ENCODE data around the gene GRIA4.

GRIA4 gene

GRCh38 chr11:105799728-105800462, 190.0 kb downstream of the GRIA4 start:
- H3K4me1 ChIP-seq (ENCODE audit: control extremely low read depth in 1 of 4, control insufficient read depth in 4 of 4, insufficient read depth in 4 of 4, low read length in 3 of 4) = no peaks in the 10 kb centered on the region
- H3K9me3 ChIP-seq (ENCODE audit: control extremely low read depth in 1 of 5, control insufficient read depth in 4 of 5, insufficient read depth in 2 of 5, low read depth in 1 of 5, low read length in 4 of 5) = no peaks in the 10 kb centered on the region
- no peak overlapping the region for H3K4me3 ChIP-seq (ENCODE audit: control insufficient read depth in 1 of 7, extremely low read depth in 1 of 7, insufficient read depth in 4 of 7, low read depth in 2 of 7, low read length in 6 of 7)
- POLR2A ChIA-PET = no interaction called here
- H3K27me3 ChIP-seq (replicated peaks in 2 of 5; ENCODE audit: control insufficient read depth in 4 of 5, insufficient read depth in 5 of 5, low read length in 4 of 5) = no peaks in the 10 kb centered on the region
- H3K36me3 ChIP-seq (ENCODE audit: control insufficient read depth in 4 of 4, insufficient read depth in 4 of 4, low read length in 3 of 4) = no peaks in the 10 kb centered on the region
- no CpG with 5 or more reads among the region's 2 CpGs for WGBS (ENCODE audit: insufficient coverage)
- H3K27ac ChIP-seq (ENCODE audit: insufficient read depth in 1 of 2, low read depth in 1 of 2, low read length in 2 of 2, poor library complexity in 1 of 2, severe bottlenecking in 2 of 2) = no peak overlapping the region
- CTCF ChIA-PET = no interaction called here
- no peak for DNase-seq

- POLR2A ChIA-PET = no interaction called here
- H3K4me1 ChIP-seq (ENCODE audit: control extremely low read depth in 1 of 4, control insufficient read depth in 4 of 4, insufficient read depth in 4 of 4, low read length in 3 of 4) = no peaks in the 10 kb centered on the region
- CTCF ChIA-PET = no interaction called here
These were observed 192.5 kb downstream of the GRIA4 start for GRCh38 chr11:105802390-105802789.

GRCh38 chr11:105811242-105811641, 201.4 kb downstream of the GRIA4 start:
- Histone ChIP-seq H3K36me3 (ENCODE audit: control insufficient read depth in 4 of 4, insufficient read depth in 4 of 4, low read length in 3 of 4) (no peaks in the 10 kb centered on the region), H3K27ac (ENCODE audit: insufficient read depth in 1 of 2, low read depth in 1 of 2, low read length in 2 of 2, poor library complexity in 1 of 2, severe bottlenecking in 2 of 2) (no peak overlapping the region), H3K4me3 (ENCODE audit: control insufficient read depth in 1 of 7, extremely low read depth in 1 of 7, insufficient read depth in 4 of 7, low read depth in 2 of 7, low read length in 6 of 7) (no peak overlapping the region), H3K27me3 (replicated peaks in 2 of 5; ENCODE audit: control insufficient read depth in 4 of 5, insufficient read depth in 5 of 5, low read length in 4 of 5) (no peaks in the 10 kb centered on the region), H3K9me3 (ENCODE audit: control extremely low read depth in 1 of 5, control insufficient read depth in 4 of 5, insufficient read depth in 2 of 5, low read depth in 1 of 5, low read length in 4 of 5) (no peaks in the 10 kb centered on the region), H3K4me1 (ENCODE audit: control extremely low read depth in 1 of 4, control insufficient read depth in 4 of 4, insufficient read depth in 4 of 4, low read length in 3 of 4) (no peaks in the 10 kb centered on the region)
- 94% methylated on average over 2 of the region's 5 CpGs for WGBS (ENCODE audit: insufficient coverage)
- no peak for DNase-seq
- CTCF ChIA-PET = no interaction called here
- POLR2A ChIA-PET = no interaction called here

More at GRCh38 chr11:105802390-105802789, 192.5 kb downstream of the GRIA4 start:
- no peaks in the 10 kb centered on the region for H3K27me3 ChIP-seq (replicated peaks in 2 of 5; ENCODE audit: control insufficient read depth in 4 of 5, insufficient read depth in 5 of 5, low read length in 4 of 5)
- H3K36me3 ChIP-seq (ENCODE audit: control insufficient read depth in 4 of 4, insufficient read depth in 4 of 4, low read length in 3 of 4) = no peaks in the 10 kb centered on the region
- H3K4me3 ChIP-seq (ENCODE audit: control insufficient read depth in 1 of 7, extremely low read depth in 1 of 7, insufficient read depth in 4 of 7, low read depth in 2 of 7, low read length in 6 of 7) = no peak overlapping the region
- no peak for DNase-seq
- H3K9me3 ChIP-seq (ENCODE audit: control extremely low read depth in 1 of 5, control insufficient read depth in 4 of 5, insufficient read depth in 2 of 5, low read depth in 1 of 5, low read length in 4 of 5) = no peaks in the 10 kb centered on the region
- H3K27ac ChIP-seq (ENCODE audit: insufficient read depth in 1 of 2, low read depth in 1 of 2, low read length in 2 of 2, poor library complexity in 1 of 2, severe bottlenecking in 2 of 2) = no peak overlapping the region

GRCh38 chr11:105821372-105821771, 211.5 kb downstream of the GRIA4 start:
- Histone ChIP-seq H3K9me3 (ENCODE audit: control extremely low read depth in 1 of 5, control insufficient read depth in 4 of 5, insufficient read depth in 2 of 5, low read depth in 1 of 5, low read length in 4 of 5) (peaks cover 0 to 3% (median 0%) of the 10 kb centered on the region in 5 experiments), H3K27me3 (replicated peaks in 2 of 5; ENCODE audit: control insufficient read depth in 4 of 5, insufficient read depth in 5 of 5, low read length in 4 of 5) (no peaks in the 10 kb centered on the region), H3K4me1 (ENCODE audit: control extremely low read depth in 1 of 4, control insufficient read depth in 4 of 4, insufficient read depth in 4 of 4, low read length in 3 of 4) (no peaks in the 10 kb centered on the region), H3K27ac (ENCODE audit: insufficient read depth in 1 of 2, low read depth in 1 of 2, low read length in 2 of 2, poor library complexity in 1 of 2, severe bottlenecking in 2 of 2) (no peak overlapping the region), H3K36me3 (ENCODE audit: control insufficient read depth in 4 of 4, insufficient read depth in 4 of 4, low read length in 3 of 4) (no peaks in the 10 kb centered on the region), H3K4me3 (ENCODE audit: control insufficient read depth in 1 of 7, extremely low read depth in 1 of 7, insufficient read depth in 4 of 7, low read depth in 2 of 7, low read length in 6 of 7) (no peak overlapping the region)
- DNase-seq = no peak
- WGBS (ENCODE audit: insufficient coverage) = 80% methylated on average over 1 of the region's 4 CpGs
- CTCF ChIA-PET = no interaction called here
- POLR2A ChIA-PET = no interaction called here

- Histone ChIP-seq H3K27me3 (replicated peaks in 2 of 5; ENCODE audit: control insufficient read depth in 4 of 5, insufficient read depth in 5 of 5, low read length in 4 of 5) (no peaks in the 10 kb centered on the region), H3K4me1 (ENCODE audit: control extremely low read depth in 1 of 4, control insufficient read depth in 4 of 4, insufficient read depth in 4 of 4, low read length in 3 of 4) (no peaks in the 10 kb centered on the region), H3K9me3 (ENCODE audit: control extremely low read depth in 1 of 5, control insufficient read depth in 4 of 5, insufficient read depth in 2 of 5, low read depth in 1 of 5, low read length in 4 of 5) (peaks cover 0 to 3% (median 0%) of the 10 kb centered on the region in 5 experiments), H3K27ac (ENCODE audit: insufficient read depth in 1 of 2, low read depth in 1 of 2, low read length in 2 of 2, poor library complexity in 1 of 2, severe bottlenecking in 2 of 2) (no peak overlapping the region), H3K36me3 (ENCODE audit: control insufficient read depth in 4 of 4, insufficient read depth in 4 of 4, low read length in 3 of 4) (no peaks in the 10 kb centered on the region), H3K4me3 (ENCODE audit: control insufficient read depth in 1 of 7, extremely low read depth in 1 of 7, insufficient read depth in 4 of 7, low read depth in 2 of 7, low read length in 6 of 7) (no peak overlapping the region)
- 93% methylated on average over 7 of the region's 8 CpGs for WGBS (ENCODE audit: insufficient coverage)
- ChIA-PET CTCF (no interaction called here), POLR2A (no interaction called here)
- no peak for DNase-seq
These were observed 211.9 kb downstream of the GRIA4 start for GRCh38 chr11:105821781-105822180.

DNA sequence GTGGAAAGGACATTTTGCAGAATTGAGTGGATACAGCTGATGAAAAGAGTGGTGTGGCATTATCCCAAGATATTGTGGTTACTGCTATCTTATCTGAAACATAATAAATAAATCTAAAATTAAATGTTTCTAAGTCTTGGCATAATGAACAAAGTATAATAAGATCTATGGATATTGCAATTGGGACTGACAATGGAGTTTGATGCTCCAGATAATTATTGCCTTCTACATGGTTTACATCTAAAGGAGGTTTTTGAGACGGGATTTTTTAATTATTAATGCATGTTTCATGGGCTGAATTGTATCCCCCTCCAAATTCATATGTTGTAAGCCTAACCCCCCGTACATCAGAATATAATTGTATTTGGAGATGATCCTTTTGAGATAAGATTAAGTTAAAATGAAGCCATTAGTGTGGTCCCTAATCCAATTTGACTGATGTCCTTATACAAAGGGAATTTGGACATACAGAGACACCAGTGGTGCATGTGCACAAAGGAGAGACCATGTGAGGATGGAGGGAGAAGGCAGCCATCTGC, 213.7 kb downstream of the GRIA4 start:
- no peaks in the 10 kb centered on the region for H3K36me3 ChIP-seq (ENCODE audit: control insufficient read depth in 4 of 4, insufficient read depth in 4 of 4, low read length in 3 of 4)
- no peak overlapping the region for H3K27ac ChIP-seq (ENCODE audit: insufficient read depth in 1 of 2, low read depth in 1 of 2, low read length in 2 of 2, poor library complexity in 1 of 2, severe bottlenecking in 2 of 2)
- WGBS (ENCODE audit: insufficient coverage) = no CpG with 5 or more reads among the region's 2 CpGs
- POLR2A ChIA-PET = no interaction called here
- H3K4me3 ChIP-seq (ENCODE audit: control insufficient read depth in 1 of 7, extremely low read depth in 1 of 7, insufficient read depth in 4 of 7, low read depth in 2 of 7, low read length in 6 of 7) = no peak overlapping the region
- H3K27me3 ChIP-seq (replicated peaks in 2 of 5; ENCODE audit: control insufficient read depth in 4 of 5, insufficient read depth in 5 of 5, low read length in 4 of 5) = no peaks in the 10 kb centered on the region
- H3K4me1 ChIP-seq (ENCODE audit: control extremely low read depth in 1 of 4, control insufficient read depth in 4 of 4, insufficient read depth in 4 of 4, low read length in 3 of 4) = no peaks in the 10 kb centered on the region
- no peaks in the 10 kb centered on the region for H3K9me3 ChIP-seq (ENCODE audit: control extremely low read depth in 1 of 5, control insufficient read depth in 4 of 5, insufficient read depth in 2 of 5, low read depth in 1 of 5, low read length in 4 of 5)
- CTCF ChIA-PET = no interaction called here
- DNase-seq = no peak

- ChIA-PET POLR2A (no interaction called here), CTCF (no interaction called here)
- Histone ChIP-seq H3K9me3 (ENCODE audit: control extremely low read depth in 1 of 5, control insufficient read depth in 4 of 5, insufficient read depth in 2 of 5, low read depth in 1 of 5, low read length in 4 of 5) (no peaks in the 10 kb centered on the region), H3K36me3 (ENCODE audit: control insufficient read depth in 4 of 4, insufficient read depth in 4 of 4, low read length in 3 of 4) (no peaks in the 10 kb centered on the region), H3K4me1 (ENCODE audit: control extremely low read depth in 1 of 4, control insufficient read depth in 4 of 4, insufficient read depth in 4 of 4, low read length in 3 of 4) (no peaks in the 10 kb centered on the region), H3K27ac (ENCODE audit: insufficient read depth in 1 of 2, low read depth in 1 of 2, low read length in 2 of 2, poor library complexity in 1 of 2, severe bottlenecking in 2 of 2) (no peak overlapping the region), H3K4me3 (ENCODE audit: control insufficient read depth in 1 of 7, extremely low read depth in 1 of 7, insufficient read depth in 4 of 7, low read depth in 2 of 7, low read length in 6 of 7) (no peak overlapping the region), H3K27me3 (replicated peaks in 2 of 5; ENCODE audit: control insufficient read depth in 4 of 5, insufficient read depth in 5 of 5, low read length in 4 of 5) (no peaks in the 10 kb centered on the region)
- DNase-seq = no peak
- WGBS (ENCODE audit: insufficient coverage) = 100% methylated on average over 6 of the region's 10 CpGs
These were observed 214.7 kb downstream of the GRIA4 start for GRCh38 chr11:105824457-105825013.
